Right forelimb (tissue), 1 donor: ENCODE measurements around the gene BAG2.

Experiments
- DNase-seq: peaks from one replicate; pipeline ENCODE4 v3.0.0-alpha.2; 2018

The BAG2 gene

GRCh38 chr6:57172136-57173055 lies at the start of gene BAG2:
BAG2 (plus strand) TSS chr6:57172326; CDS start chr6:57172698, 372 bp downstream.
- DNase-seq = peak; percentile 88

GRCh38 chr6:57123111-57123510 lies 49.0 kb upstream of the BAG2 start:
- no peak for DNase-seq

- no peak for DNase-seq
These were observed 44.4 kb upstream of the BAG2 start for GRCh38 chr6:57127763-57128162.

GRCh38 chr6:57130661-57131177 lies 41.4 kb upstream of the BAG2 start:
- no peak for DNase-seq

GRCh38 chr6:57134954-57135353 lies 37.2 kb upstream of the BAG2 start:
- DNase-seq = no peak

- no peak for DNase-seq
These were observed 36.2 kb upstream of the BAG2 start for GRCh38 chr6:57135885-57136284.

GRCh38 chr6:57137350-57137749 lies 34.8 kb upstream of the BAG2 start:
- DNase-seq = no peak

- DNase-seq = no peak
These were observed 34.1 kb upstream of the BAG2 start for GRCh38 chr6:57138026-57138425.

GRCh38 chr6:57141451-57142177 lies 30.5 kb upstream of the BAG2 start:
- DNase-seq = no peak

GRCh38 chr6:57142178-57142525 lies 30.0 kb upstream of the BAG2 start:
- no peak for DNase-seq

GRCh38 chr6:57143690-57144089 lies 28.4 kb upstream of the BAG2 start:
- DNase-seq = no peak

GRCh38 chr6:57147401-57147800 lies 24.7 kb upstream of the BAG2 start:
- DNase-seq = no peak

GRCh38 chr6:57147955-57148858 lies 23.9 kb upstream of the BAG2 start:
- DNase-seq = no peak

GRCh38 chr6:57158658-57159057 lies 13.5 kb upstream of the BAG2 start:
- DNase-seq = no peak

GRCh38 chr6:57159127-57159526 lies 13.0 kb upstream of the BAG2 start:
- no peak for DNase-seq

GRCh38 chr6:57162028-57162427 lies 10.1 kb upstream of the BAG2 start:
- no peak for DNase-seq

GRCh38 chr6:57162516-57162915 lies 9.6 kb upstream of the BAG2 start:
- DNase-seq = no peak

GRCh38 chr6:57163956-57164355 lies 8.2 kb upstream of the BAG2 start:
- no peak for DNase-seq

- no peak for DNase-seq
These were observed 7.0 kb upstream of the BAG2 start for GRCh38 chr6:57165080-57165479.

- peak; percentile 49 for DNase-seq
These were observed 1.1 kb downstream of the BAG2 start for GRCh38 chr6:57173056-57173885.

GRCh38 chr6:57173886-57174510 lies 1.9 kb downstream of the BAG2 start:
- DNase-seq = no peak
